ENCODE results near the gene FITM2.

FITM2 gene

DNA sequence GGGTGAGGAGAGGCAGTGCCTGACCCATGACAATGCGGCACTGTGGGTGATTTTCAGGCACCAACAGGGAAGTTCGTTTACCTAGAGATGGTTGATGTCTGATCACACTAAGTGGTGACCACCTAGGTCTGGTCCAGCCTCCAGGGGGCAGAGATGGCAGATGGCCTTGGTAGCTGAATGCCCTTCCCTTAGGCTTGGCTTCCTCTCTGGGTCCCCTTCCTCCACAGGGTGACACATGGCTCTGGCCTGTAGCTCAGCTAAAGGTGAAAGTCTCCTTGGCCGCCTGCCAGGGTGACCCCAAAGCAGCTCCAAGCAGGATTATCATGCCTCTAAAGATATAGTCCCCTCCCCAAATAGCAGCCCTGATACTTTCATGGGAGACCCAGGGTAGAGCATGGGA, 57.5 kb downstream of the FITM2 start:
- no peaks in the 10 kb centered on the region for H3K4me1 ChIP-seq (ENCODE audit: control insufficient read depth, insufficient read depth, low read length)
- no peak overlapping the region for H3K27ac ChIP-seq (ENCODE audit: extremely low read depth, low read depth, low read length)
- no peak for TF ChIP-seq ZSCAN23 (tag by site-specific recombination; IDR thresholded peaks at IDR 0.05)
- TF ChIP-seq ZNF488 (tag by site-specific recombination; IDR thresholded peaks at IDR 0.05), result no peak
- TF ChIP-seq ZNF571 (tag by site-specific recombination; IDR thresholded peaks at IDR 0.05), result no peak
- no peak for TF ChIP-seq ZSCAN16 (tag by site-specific recombination; IDR thresholded peaks at IDR 0.05)
- TF ChIP-seq ZNF248 (tag by site-specific recombination; IDR thresholded peaks at IDR 0.05), result no peak
- no peak for TF ChIP-seq ZSCAN5A (tag by site-specific recombination; IDR thresholded peaks at IDR 0.05)
- TF ChIP-seq ZNF707 (tag by site-specific recombination; IDR thresholded peaks at IDR 0.05), result no peak
- TF ChIP-seq ZNF785 (tag by site-specific recombination; IDR thresholded peaks at IDR 0.05), result no peak
- no peak for TF ChIP-seq ZNF624 (tag by site-specific recombination; IDR thresholded peaks at IDR 0.05)
- TF ChIP-seq PRDM4 (tag by site-specific recombination; IDR thresholded peaks at IDR 0.05), result no peak
- H3K9me3 ChIP-seq (ENCODE audit: control insufficient read depth, insufficient read depth, low read depth, low read length), result no peaks in the 10 kb centered on the region
- ChIA-PET POLR2A (no interaction called here), CTCF (interaction anchor here (1.0 to 1.5 kb wide), 3 partner anchors 36 to 58 kb away, joined by 5 to 7 read pairs (median 5); partner anchors contain the start of gene FITM2)
- H3K36me3 ChIP-seq (ENCODE audit: control insufficient read depth in 2 of 2, insufficient read depth in 1 of 2, low read length in 2 of 2), result no peaks in the 10 kb centered on the region
- no peak overlapping the region for H3K4me3 ChIP-seq (ENCODE audit: low read depth, low read length)
